Loucy (cell line): ENCODE data around the gene CLEC9A.

Source experiments
- H2AFZ ChIP-seq: fragments of 200-600 bp; sonication (generic); 2 replicates; pipeline ENCODE4 v1.6.0; 2016; ENCODE audit warnings: antibody characterized with exemption, mild to moderate bottlenecking, low read length, moderate library complexity
- H3F3A ChIP-seq: fragments of 200-600 bp; 2 replicates; pipeline ENCODE4 v1.6.0; 2016; ENCODE audit warnings: antibody characterized with exemption, low read depth, mild to moderate bottlenecking
- H3K27me3 ChIP-seq: fragments of 200-600 bp; sonication (generic); 2 replicates; pipeline ENCODE4 v1.6.1; 2014; ENCODE audit warnings: low read length, mild to moderate bottlenecking; ENCODE audit not compliant: insufficient read depth, poor library complexity, severe bottlenecking
- H3K36me3 ChIP-seq: fragments of 200-600 bp; sonication (generic); 2 replicates; pipeline ENCODE4 v1.6.1; 2016; ENCODE audit warnings: low read length; ENCODE audit not compliant: insufficient read depth
- H3K4me1 ChIP-seq: fragments of 200-600 bp; sonication (generic); 2 replicates; pipeline ENCODE4 v1.5.1; 2014; ENCODE audit warnings: low read length, mild to moderate bottlenecking; ENCODE audit not compliant: insufficient read depth, poor library complexity, severe bottlenecking
- H3K4me2 ChIP-seq: fragments of 200-600 bp; sonication (generic); 2 replicates; pipeline ENCODE4 v1.6.0; 2014; ENCODE audit warnings: antibody characterized with exemption, low read length, low read depth, mild to moderate bottlenecking; ENCODE audit not compliant: poor library complexity, severe bottlenecking
- H3K4me3 ChIP-seq: fragments of 200-600 bp; sonication (generic); 2 replicates; pipeline ENCODE4 v1.5.1; 2014; ENCODE audit warnings: low read length, mild to moderate bottlenecking, mixed read lengths; ENCODE audit not compliant: poor library complexity, severe bottlenecking
- H3K79me2 ChIP-seq: fragments of 200-600 bp; sonication (generic); 2 replicates; pipeline ENCODE4 v1.6.1; 2014; ENCODE audit warnings: low read length; ENCODE audit not compliant: insufficient read depth
- H3K9ac ChIP-seq: fragments of 200-600 bp; sonication (generic); 2 replicates; pipeline ENCODE4 v1.6.0; 2014; ENCODE audit warnings: mild to moderate bottlenecking, low read depth, low read length, moderate library complexity; ENCODE audit not compliant: poor library complexity, severe bottlenecking
- H3K9me2 ChIP-seq: fragments of 200-600 bp; sonication (generic); replicated peaks from 2 replicates; pipeline ENCODE4 v1.6.1; 2016; ENCODE audit warnings: low read depth, low read length, mixed read lengths
- H3K9me3 ChIP-seq: fragments of 200-600 bp; sonication (generic); 2 replicates; pipeline ENCODE4 v1.6.1; 2014; ENCODE audit warnings: mild to moderate bottlenecking, antibody characterized with exemption, low read length, low read depth; ENCODE audit not compliant: insufficient read depth
- H4K20me1 ChIP-seq: fragments of 200-600 bp; sonication (generic); 2 replicates; pipeline ENCODE4 v1.6.0; 2014; ENCODE audit warnings: antibody characterized with exemption, low read length, mild to moderate bottlenecking; ENCODE audit not compliant: insufficient read depth, poor library complexity, severe bottlenecking
- CTCF ChIP-seq: fragments of 200-600 bp; sonication (generic); conservative IDR thresholded peaks from 2 replicates; pipeline ENCODE4 v1.5.1; 2014; ENCODE audit warnings: mild to moderate bottlenecking, antibody characterized with exemption, low read length
- EZH2phosphoT487 ChIP-seq: fragments of 200-600 bp; IDR thresholded peaks from 2 replicates; pipeline ENCODE4 v1.6.1; 2018; ENCODE audit warnings: antibody characterized with exemption, mild to moderate bottlenecking, moderate library complexity, borderline replicate concordance

The CLEC9A gene

GRCh38 chr12:10084733-10085132 is 54.3 kb downstream of the CLEC9A start:
- no peak overlapping the region for H3K4me2 ChIP-seq
- no peaks in the 10 kb centered on the region for H4K20me1 ChIP-seq
- H3K9ac ChIP-seq, result no peak overlapping the region
- no peaks in the 10 kb centered on the region for H3K9me2 ChIP-seq
- no peaks in the 10 kb centered on the region for H3K27me3 ChIP-seq
- no peak overlapping the region for H2AFZ ChIP-seq
- H3K9me3 ChIP-seq, result no peaks in the 10 kb centered on the region
- no peaks in the 10 kb centered on the region for H3F3A ChIP-seq
- no peaks in the 10 kb centered on the region for H3K36me3 ChIP-seq
- TF ChIP-seq CTCF, result no peak
- no peak for TF ChIP-seq EZH2phosphoT487
- H3K4me1 ChIP-seq, result no peaks in the 10 kb centered on the region
- H3K79me2 ChIP-seq, result no peaks in the 10 kb centered on the region
- no peak overlapping the region for H3K4me3 ChIP-seq

- H3F3A ChIP-seq, result no peaks in the 10 kb centered on the region
- H3K36me3 ChIP-seq, result no peaks in the 10 kb centered on the region
- H3K4me2 ChIP-seq, result no peak overlapping the region
- H3K4me1 ChIP-seq, result no peaks in the 10 kb centered on the region
- H3K4me3 ChIP-seq, result no peak overlapping the region
- no peaks in the 10 kb centered on the region for H3K79me2 ChIP-seq
- H3K9ac ChIP-seq, result no peak overlapping the region
- no peaks in the 10 kb centered on the region for H3K9me3 ChIP-seq
- H3K9me2 ChIP-seq, result no peaks in the 10 kb centered on the region
- H3K27me3 ChIP-seq, result no peaks in the 10 kb centered on the region
- no peak overlapping the region for H2AFZ ChIP-seq
- no peak for TF ChIP-seq EZH2phosphoT487
- no peak for TF ChIP-seq CTCF
- no peaks in the 10 kb centered on the region for H4K20me1 ChIP-seq
Observed at GRCh38 chr12:10086387-10086786, 55.9 kb downstream of the CLEC9A start.

- no peaks in the 10 kb centered on the region for H3K9me3 ChIP-seq
- H3K79me2 ChIP-seq, result no peaks in the 10 kb centered on the region
- H3F3A ChIP-seq, result no peaks in the 10 kb centered on the region
- H3K4me2 ChIP-seq, result no peak overlapping the region
- no peaks in the 10 kb centered on the region for H3K36me3 ChIP-seq
- no peaks in the 10 kb centered on the region for H4K20me1 ChIP-seq
- H3K27me3 ChIP-seq, result no peaks in the 10 kb centered on the region
- H3K9ac ChIP-seq, result no peak overlapping the region
- no peak overlapping the region for H2AFZ ChIP-seq
- H3K4me3 ChIP-seq, result no peak overlapping the region
- H3K4me1 ChIP-seq, result no peaks in the 10 kb centered on the region
- no peaks in the 10 kb centered on the region for H3K9me2 ChIP-seq
- no peak for TF ChIP-seq EZH2phosphoT487
- TF ChIP-seq CTCF, result no peak
Observed at GRCh38 chr12:10088031-10088430, 57.5 kb downstream of the CLEC9A start.
